ENCODE data around the gene PDE4C. TPM values are rescaled to one million over a fixed set of nuclear protein-coding genes. Genes with fewer than 3 reads are reported as not detected.

PDE4C gene
- total and polyA plus RNA-seq, 7 donors = 1.8 to 8.6 (median 4.0) TPM; not detected in 2

DNA sequence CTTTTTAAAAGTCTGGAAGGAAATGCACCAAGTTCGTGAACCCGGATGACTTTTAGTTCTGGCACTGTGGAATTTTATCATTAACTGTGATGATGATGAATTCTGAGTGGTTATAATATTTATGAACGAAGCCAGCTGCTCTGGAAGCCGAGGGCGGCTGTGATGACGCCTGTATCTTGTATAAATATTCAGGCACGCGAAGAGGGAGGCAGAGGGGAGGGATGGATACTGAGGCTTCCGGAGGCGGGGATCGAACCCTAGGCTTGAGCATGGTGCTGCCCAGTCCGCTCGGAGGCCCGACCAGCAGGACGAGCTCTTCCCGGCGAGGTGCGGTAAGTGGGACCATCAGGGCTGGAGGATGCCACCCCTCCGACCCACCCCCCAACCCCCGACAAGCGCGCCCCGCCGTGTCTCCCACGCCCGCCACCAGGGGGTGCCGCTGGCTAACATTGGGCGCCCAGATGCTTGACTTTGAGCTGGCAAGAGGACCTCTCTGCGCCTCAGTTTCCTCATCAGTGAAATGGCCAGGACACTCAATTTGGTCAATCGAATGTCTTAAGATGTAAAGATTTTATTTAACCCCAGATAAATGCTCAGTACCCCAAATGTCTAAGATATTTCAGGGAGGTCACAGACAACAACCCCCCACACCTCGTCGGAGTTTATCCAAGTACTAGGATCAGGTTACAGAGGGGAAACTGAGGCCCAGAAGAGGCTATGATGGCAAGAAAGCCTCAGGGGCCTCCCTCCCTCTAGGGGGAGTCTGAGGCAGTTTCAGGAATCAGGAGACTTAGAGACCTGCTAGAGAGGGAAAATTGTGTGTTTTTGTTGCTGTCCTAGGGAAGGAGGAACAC lies 17.9 kb downstream of the PDE4C start:
- DNase-seq = peak; percentile 84
- H3K4me3 ChIP-seq = no peak overlapping the region
- 11 to 23% methylated on average over 32 of the region's 32 CpGs for WGBS, 2 donors

DNA sequence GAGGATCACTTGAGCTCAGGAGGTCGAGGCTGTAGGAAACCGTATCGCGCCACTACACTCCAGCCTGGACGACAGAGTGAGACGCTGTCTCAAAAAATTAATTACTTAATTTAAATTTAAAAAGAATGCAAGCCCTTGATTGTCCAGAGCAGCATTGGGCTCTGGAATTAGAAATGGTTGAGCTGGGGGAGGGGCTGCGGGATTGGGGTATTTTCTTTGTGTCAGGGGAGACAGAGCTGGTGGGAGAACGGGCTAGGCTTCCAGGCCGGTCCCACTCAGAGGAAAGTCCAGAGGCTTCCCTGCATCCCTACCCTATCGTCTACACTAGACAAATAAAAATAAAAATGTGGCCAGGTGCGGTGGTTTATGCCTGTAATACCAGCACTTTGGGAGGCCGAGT lies 20.2 kb downstream of the PDE4C start:
- H3K27ac ChIP-seq = peak overlapping the region; percentile 95 to 98 (median 95)
- peaks cover 0 to 10% (median 0%) of the 10 kb centered on the region in 4 donors for H3K36me3 ChIP-seq
- no peak overlapping the region for H3K4me3 ChIP-seq
- WGBS, 2 donors = 79 to 82% methylated on average over 12 of the region's 12 CpGs
- no peaks in the 10 kb centered on the region for H3K9me3 ChIP-seq
- peaks cover 0 to 37% (median 32%) of the 10 kb centered on the region in 4 donors for H3K4me1 ChIP-seq
- no peaks in the 10 kb centered on the region for H3K27me3 ChIP-seq
- no peak for DNase-seq
- TF ChIP-seq POLR2AphosphoS5 (IDR thresholded peaks at IDR 0.05) (no peak), POLR2A (IDR thresholded peaks at IDR 0.05) (no peak), EP300 (IDR thresholded peaks at IDR 0.05) (no peak)
- TF ChIP-seq, protein P1, sequence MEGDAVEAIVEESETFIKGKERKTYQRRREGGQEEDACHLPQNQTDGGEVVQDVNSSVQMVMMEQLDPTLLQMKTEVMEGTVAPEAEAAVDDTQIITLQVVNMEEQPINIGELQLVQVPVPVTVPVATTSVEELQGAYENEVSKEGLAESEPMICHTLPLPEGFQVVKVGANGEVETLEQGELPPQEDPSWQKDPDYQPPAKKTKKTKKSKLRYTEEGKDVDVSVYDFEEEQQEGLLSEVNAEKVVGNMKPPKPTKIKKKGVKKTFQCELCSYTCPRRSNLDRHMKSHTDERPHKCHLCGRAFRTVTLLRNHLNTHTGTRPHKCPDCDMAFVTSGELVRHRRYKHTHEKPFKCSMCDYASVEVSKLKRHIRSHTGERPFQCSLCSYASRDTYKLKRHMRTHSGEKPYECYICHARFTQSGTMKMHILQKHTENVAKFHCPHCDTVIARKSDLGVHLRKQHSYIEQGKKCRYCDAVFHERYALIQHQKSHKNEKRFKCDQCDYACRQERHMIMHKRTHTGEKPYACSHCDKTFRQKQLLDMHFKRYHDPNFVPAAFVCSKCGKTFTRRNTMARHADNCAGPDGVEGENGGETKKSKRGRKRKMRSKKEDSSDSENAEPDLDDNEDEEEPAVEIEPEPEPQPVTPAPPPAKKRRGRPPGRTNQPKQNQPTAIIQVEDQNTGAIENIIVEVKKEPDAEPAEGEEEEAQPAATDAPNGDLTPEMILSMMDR (IDR thresholded peaks at IDR 0.05) = no peak
- intact Hi-C loops (cut with DNase I) = loop anchor here (5.0 kb wide), 1 partner anchor 206 kb away; no protein-coding TSS in a partner anchor

More for the DNA sequence above, 17.9 kb downstream of the PDE4C start:
- Histone ChIP-seq H3K9me3 (no peaks in the 10 kb centered on the region), H3K4me1 (peaks cover 0 to 27% (median 21%) of the 10 kb centered on the region in 4 donors), H3K27me3 (no peaks in the 10 kb centered on the region), H3K36me3 (no peaks in the 10 kb centered on the region), H3K27ac (peak overlapping the region; percentile 15 to 61 (median 38))
- TF ChIP-seq POLR2AphosphoS5 (IDR thresholded peaks at IDR 0.05) (peak in 2 of 4 donors; percentile 26 to 46), EP300 (IDR thresholded peaks at IDR 0.05) (peak in 1 of 4 donors; percentile 5), POLR2A (IDR thresholded peaks at IDR 0.05) (no peak)
- TF ChIP-seq, protein P1 (IDR thresholded peaks at IDR 0.05) = peak in 3 of 4 experiments; percentile 21 to 76 (median 43)
- intact Hi-C loops (cut with DNase I) = loop anchor here (1.0 to 5.0 kb wide), 2 partner anchors 43 to 204 kb away; no protein-coding TSS in a partner anchor

DNA sequence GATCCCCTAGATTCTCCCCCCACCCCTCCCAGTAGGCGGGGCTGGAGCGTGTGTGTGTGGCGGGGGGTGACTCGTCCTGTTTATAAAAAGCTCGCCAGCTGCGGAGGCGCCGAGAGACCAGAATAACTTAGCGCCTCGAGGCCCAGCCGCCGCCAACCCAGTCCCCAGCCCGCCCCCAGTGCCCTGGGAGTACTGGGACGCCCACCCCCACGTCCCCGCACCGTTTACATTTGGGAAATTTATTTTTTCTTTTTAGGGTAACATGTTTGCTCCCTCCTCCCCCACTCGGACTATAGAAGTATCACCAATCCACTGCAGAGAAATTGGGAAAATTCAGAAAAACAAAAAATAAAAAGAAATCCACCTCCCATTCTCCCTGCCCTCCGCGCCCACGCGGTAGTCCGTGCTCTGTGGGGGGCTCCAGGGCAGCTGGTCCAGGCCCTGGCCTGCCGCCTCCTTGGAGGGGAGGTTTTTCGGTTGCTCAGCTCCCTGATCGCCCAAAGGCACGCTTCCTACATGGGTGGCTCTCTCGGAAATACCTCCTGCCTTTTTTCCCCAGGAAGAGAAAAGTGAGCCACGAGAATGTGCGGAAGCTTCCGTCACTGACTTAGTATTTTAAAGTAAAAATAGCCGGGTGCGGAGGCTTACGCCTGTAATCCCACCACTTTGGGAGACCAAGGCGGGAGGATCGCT lies 20.9 kb downstream of the PDE4C start:
- Histone ChIP-seq H3K4me3 (peak overlapping the region; percentile 39 to 75 (median 54)), H3K36me3 (peaks cover 0 to 13% (median 0%) of the 10 kb centered on the region in 4 donors), H3K27ac (peak overlapping the region; percentile 95 to 98 (median 95)), H3K9me3 (no peaks in the 10 kb centered on the region), H3K27me3 (no peaks in the 10 kb centered on the region), H3K4me1 (peaks cover 0 to 37% (median 32%) of the 10 kb centered on the region in 4 donors)
- WGBS, 2 donors = 30 to 37% methylated on average over 36 of the region's 36 CpGs
- peak; percentile 96 for DNase-seq
- intact Hi-C loops (cut with DNase I) = loop anchor here (1.0 to 5.0 kb wide), 3 partner anchors 19 to 207 kb away; partner anchors contain the start of gene LSM4
- peak in 1 of 2 donors; percentile 34 for TF ChIP-seq POLR2A (IDR thresholded peaks at IDR 0.05)
- TF ChIP-seq POLR2AphosphoS5 (IDR thresholded peaks at IDR 0.05) = peak; percentile 38 to 83 (median 64)
- TF ChIP-seq, protein P1 (IDR thresholded peaks at IDR 0.05) = no peak
- peak in 1 of 4 donors; percentile 24 for TF ChIP-seq EP300 (IDR thresholded peaks at IDR 0.05)

DNA sequence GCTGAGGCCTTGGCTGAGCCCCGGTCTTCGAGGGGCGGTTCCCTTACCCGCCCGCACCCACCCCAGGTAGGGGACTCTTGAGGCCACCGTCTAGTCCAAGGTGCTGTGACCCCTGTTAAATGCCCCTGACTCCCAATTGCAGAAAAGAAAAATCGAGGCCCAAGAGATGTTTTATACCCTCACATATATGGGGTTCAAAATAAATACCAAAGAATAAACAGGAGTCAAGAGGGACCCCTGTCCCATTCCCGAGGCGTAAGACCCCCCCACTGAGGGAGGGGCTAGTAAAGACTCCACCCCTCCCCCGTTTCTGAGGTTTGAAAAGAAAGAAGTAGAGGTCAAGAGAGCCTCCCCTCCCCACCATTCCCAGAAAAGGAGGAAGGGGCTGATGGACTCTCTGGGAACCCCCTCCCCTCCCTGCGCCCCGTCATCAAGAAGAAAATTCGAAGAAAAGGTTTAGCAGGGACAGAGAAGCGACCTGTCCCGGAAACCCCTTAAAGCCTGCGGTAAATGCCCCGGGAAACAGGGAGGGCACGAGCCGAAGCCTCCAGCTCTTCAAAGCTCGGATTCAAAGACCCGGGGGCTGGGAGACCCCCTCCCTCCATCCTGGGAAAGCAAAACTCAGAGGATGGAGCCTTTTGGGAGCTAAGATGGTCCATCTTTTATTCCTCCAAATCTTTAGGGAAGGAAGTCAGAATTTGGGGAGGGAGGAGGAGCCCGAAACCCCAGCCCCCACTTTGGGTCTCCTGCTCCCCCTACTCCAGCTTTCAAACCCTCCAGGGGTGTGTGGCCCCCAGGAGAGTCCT lies 21.6 kb downstream of the PDE4C start:
- peak; percentile 86 for DNase-seq

More for the DNA sequence above, 21.6 kb downstream of the PDE4C start:
- Histone ChIP-seq H3K4me3 (peak overlapping the region; percentile 39 to 75 (median 54)), H3K36me3 (peaks cover 0 to 20% (median 3%) of the 10 kb centered on the region in 4 donors), H3K4me1 (peaks cover 0 to 37% (median 32%) of the 10 kb centered on the region in 4 donors), H3K27me3 (no peaks in the 10 kb centered on the region), H3K27ac (peak overlapping the region; percentile 95 to 98 (median 95)), H3K9me3 (no peaks in the 10 kb centered on the region)
- TF ChIP-seq POLR2AphosphoS5 (IDR thresholded peaks at IDR 0.05) (peak in 2 of 4 donors; percentile 55 to 71), POLR2A (IDR thresholded peaks at IDR 0.05) (peak; percentile 39 to 60), EP300 (IDR thresholded peaks at IDR 0.05) (peak in 1 of 4 donors; percentile 7)
- TF ChIP-seq, protein P1 (IDR thresholded peaks at IDR 0.05) = no peak
- intact Hi-C loops (cut with DNase I) = loop anchor here (1.0 to 5.0 kb wide), 4 partner anchors 11 to 208 kb away; partner anchors contain the start of genes LSM4 and MPV17L2
- 1% methylated on average over 22 of the region's 22 CpGs for WGBS, 2 donors
